Astrocyte of the spinal cord (primary cell): ENCODE measurements around the gene RABGEF1.

Source experiments
- DNase-seq: peaks from one replicate; pipeline ENCODE4 v3.0.0; 2011; ENCODE audit warnings: low read depth, low spot score
- H3K4me3 ChIP-seq: 2 replicates; pipeline ENCODE4 v1.5.1; 2011; ENCODE audit warnings: low read depth, mild to moderate bottlenecking, low read length, moderate library complexity
- CTCF ChIP-seq: IDR thresholded peaks from 2 replicates; pipeline ENCODE4 v1.5.1; 2012; ENCODE audit warnings: low read depth, mild to moderate bottlenecking, low read length, inconsistent platforms
- in situ Hi-C: cut with HindIII; loops from 2 replicates; pipeline ENCODE4 v1.10.0; 2017; ENCODE audit warnings: low sequenced_read_pairs

The RABGEF1 gene

GRCh38 chr7:66725843-66726242 is 14.7 kb upstream of the RABGEF1 start:
- no peak overlapping the region for H3K4me3 ChIP-seq
- TF ChIP-seq CTCF, result no peak
- no peak for DNase-seq
- in situ Hi-C loops, result no loop called here

- DNase-seq, result no peak
- TF ChIP-seq CTCF, result no peak
Measured at GRCh38 chr7:66727058-66727457, 13.5 kb upstream of the RABGEF1 start.

DNA sequence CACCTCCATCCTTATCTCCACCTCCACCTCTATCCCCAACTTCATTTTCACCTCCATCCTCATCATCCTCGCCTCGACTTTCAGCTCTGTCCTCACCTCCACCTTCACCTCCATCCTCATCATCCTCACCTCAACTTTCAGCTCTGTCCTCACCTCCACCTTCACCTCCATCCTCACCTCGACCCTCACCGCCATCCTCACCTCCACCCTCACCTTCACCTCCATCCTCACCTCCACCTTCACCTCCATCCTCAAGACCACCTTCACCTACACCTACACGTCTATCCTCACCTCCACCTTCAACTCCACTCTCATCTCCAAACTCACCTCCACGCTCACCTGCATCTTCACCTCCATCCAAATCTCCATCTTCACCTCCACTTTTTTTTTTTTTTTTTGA is 12.0 kb upstream of the RABGEF1 start:
- no peak for DNase-seq
- in situ Hi-C loops, result no loop called here
- TF ChIP-seq CTCF, result no peak
- H3K4me3 ChIP-seq, result no peak overlapping the region

More at GRCh38 chr7:66727058-66727457, 13.5 kb upstream of the RABGEF1 start:
- H3K4me3 ChIP-seq, result no peak overlapping the region
- in situ Hi-C loops, result no loop called here

DNA sequence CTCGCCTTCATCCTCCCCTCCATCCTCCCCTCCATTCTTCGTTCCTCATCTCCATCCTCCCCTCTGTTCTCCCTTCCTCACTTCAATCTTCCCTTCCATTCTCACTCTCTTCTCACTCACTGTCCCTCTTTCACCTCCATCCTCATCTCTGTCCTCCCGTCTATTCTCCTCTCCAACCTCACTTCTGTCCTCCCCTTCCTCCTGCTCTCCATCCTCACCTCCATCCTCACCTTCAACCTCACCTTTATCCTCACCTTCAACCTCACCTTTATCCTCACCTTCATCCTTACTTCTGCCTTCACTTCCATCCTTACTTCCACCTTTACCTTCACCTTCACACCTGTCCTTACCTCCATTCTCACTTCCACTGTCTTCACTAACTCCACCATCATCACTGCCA is 11.3 kb upstream of the RABGEF1 start:
- H3K4me3 ChIP-seq, result no peak overlapping the region
- no peak for TF ChIP-seq CTCF
- DNase-seq, result no peak
- in situ Hi-C loops, result no loop called here

DNA sequence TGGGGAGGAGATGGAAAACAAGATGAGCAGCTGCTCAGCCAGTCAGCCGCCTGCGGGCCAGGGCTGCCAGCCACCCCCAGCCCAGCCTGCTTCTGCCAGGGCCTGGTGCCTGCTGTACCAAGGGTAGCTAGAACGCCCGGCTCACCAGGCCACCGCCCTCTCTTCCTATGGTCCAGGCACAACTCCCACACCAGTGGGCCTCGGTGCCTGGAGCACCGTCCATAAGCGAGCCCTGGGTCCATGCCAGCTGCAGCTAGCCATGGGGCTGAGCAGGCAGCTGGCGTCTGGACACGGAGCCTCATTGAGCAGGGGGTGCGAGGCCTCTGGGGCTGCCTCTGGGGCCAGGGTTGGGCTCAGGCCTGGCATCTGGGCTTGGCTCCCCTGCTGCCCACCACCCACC is 8.5 kb upstream of the RABGEF1 start:
- DNase-seq, result no peak
- in situ Hi-C loops, result no loop called here
- H3K4me3 ChIP-seq, result no peak overlapping the region
- no peak for TF ChIP-seq CTCF

DNA sequence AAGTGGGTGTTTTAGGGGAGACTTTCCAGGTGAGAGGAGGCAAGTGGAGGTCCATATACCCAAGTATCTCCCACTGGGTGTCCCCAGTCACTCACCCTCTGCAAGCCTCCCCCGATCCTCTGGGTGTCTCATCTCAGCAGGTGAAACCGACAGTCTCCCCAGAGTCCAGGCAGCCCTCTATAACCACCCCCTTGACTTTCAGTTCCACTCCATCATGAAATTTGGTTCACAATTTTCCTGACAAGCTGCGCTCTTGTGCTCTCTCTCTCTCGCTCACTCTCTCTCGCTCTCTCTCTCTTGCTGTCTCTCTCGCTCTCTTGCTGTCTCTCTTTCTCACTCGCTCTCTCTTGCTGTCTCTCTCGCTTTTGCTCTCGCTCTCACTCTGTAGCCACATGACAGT is 8.1 kb upstream of the RABGEF1 start:
- H3K4me3 ChIP-seq, result no peak overlapping the region
- in situ Hi-C loops, result no loop called here
- TF ChIP-seq CTCF, result no peak
- no peak for DNase-seq

DNA sequence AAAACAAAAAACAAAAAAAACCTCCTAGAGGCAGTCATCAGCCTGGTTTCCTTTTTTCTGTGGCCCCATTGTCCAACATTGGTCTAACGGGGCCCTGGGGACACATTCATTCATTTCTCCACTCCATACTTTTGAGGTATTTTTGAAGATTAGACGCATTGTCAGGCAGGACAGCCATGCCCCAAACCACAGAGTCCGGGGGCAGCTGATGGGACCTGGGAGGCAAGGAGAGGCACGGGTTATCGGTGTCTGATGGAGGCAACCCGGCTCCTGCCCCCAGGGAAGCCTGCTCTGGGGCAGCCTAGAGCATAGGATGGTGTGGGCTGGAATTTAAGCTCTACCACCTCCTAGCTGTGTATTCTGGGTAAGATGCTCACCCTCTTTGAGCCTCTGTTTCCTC is 6.5 kb upstream of the RABGEF1 start:
- no peak for TF ChIP-seq CTCF
- in situ Hi-C loops, result no loop called here
- no peak for DNase-seq
- H3K4me3 ChIP-seq, result no peak overlapping the region
